Measurements from ENCODE around the gene AIG1. TPM values are rescaled to one million over a fixed set of nuclear protein-coding genes. Genes with fewer than 3 reads are reported as not detected.
"Not testable (repeated sequence)": the region's sequence is repeated elsewhere in the genome, so short reads cannot be mapped to it uniquely, and the experiment has no call there.

Gene AIG1
- 100 to 1,000 TPM in 2 of 3 donors, 10 to 100 TPM in 1; 99.9 to 116 (median 112) TPM for polyA plus RNA-seq (ENCODE audit: insufficient read length in 3 of 3)

GRCh38 chr6:143060806-143061596 lies at the start of gene AIG1:
Gene AIG1 (plus strand): TSS chr6:143060889. CDS start chr6:143060926, 37 bp downstream.
- peak; percentile 49 to 70 (median 55) for DNase-seq (ENCODE audit: low read depth in 3 of 3, low spot score in 2 of 3)

- no peak for DNase-seq (ENCODE audit: low read depth in 3 of 3, low spot score in 2 of 3)
Measured at GRCh38 chr6:143014764-143015163, 45.9 kb upstream of the AIG1 start.

- no peak for DNase-seq (ENCODE audit: low read depth in 3 of 3, low spot score in 2 of 3)
Measured at GRCh38 chr6:143015300-143015706, 45.4 kb upstream of the AIG1 start.

- DNase-seq (ENCODE audit: low read depth in 3 of 3, low spot score in 2 of 3), result no peak
Measured at GRCh38 chr6:143018955-143019354, 41.7 kb upstream of the AIG1 start.

GRCh38 chr6:143020862-143021261 lies 39.8 kb upstream of the AIG1 start:
- not testable (repeated sequence) for DNase-seq (ENCODE audit: low read depth in 3 of 3, low spot score in 2 of 3)

DNA sequence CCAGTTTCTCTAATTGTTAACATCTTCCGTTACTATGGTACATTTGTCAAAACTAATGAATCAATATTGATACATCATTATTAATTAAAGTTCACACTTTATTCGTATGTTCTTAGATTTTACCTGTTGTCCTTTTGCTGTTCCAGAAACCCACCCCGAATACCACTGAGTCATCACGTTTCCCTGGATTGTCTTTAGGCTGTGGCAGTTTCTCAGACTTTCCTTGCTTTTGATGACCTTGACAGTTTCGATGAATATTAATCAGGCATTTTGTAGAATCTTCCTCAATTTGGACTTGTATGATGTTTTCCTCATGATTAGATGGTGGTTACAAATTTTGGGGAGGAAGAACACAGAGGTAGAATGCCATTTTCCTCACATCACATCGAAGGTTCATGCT lies 39.1 kb upstream of the AIG1 start:
- no peak for DNase-seq (ENCODE audit: low read depth in 3 of 3, low spot score in 2 of 3)

DNA sequence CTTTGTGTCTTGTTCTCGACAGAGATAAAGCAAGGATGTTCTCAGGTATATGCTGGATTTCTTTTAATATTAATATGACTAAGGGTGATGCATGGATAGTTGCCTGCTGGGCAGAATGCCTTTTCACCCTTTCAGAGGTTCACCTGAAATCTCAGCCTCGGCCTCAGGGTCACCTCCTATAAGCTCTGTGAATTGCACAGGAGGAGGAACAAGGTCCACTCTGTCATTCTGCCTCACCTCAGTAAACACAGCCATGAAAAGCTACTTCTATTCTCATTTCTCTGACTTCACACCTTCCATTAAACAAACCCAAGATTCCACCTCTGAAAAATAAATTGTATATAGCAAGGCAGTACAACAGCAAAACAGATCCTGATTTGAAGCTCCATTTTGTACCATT lies 38.1 kb upstream of the AIG1 start:
- no peak for DNase-seq (ENCODE audit: low read depth in 3 of 3, low spot score in 2 of 3)

GRCh38 chr6:143023695-143024094 lies 37.0 kb upstream of the AIG1 start:
- no peak for DNase-seq (ENCODE audit: low read depth in 3 of 3, low spot score in 2 of 3)

- DNase-seq (ENCODE audit: low read depth in 3 of 3, low spot score in 2 of 3), result no peak
Measured at GRCh38 chr6:143024977-143025376, 35.7 kb upstream of the AIG1 start.

DNA sequence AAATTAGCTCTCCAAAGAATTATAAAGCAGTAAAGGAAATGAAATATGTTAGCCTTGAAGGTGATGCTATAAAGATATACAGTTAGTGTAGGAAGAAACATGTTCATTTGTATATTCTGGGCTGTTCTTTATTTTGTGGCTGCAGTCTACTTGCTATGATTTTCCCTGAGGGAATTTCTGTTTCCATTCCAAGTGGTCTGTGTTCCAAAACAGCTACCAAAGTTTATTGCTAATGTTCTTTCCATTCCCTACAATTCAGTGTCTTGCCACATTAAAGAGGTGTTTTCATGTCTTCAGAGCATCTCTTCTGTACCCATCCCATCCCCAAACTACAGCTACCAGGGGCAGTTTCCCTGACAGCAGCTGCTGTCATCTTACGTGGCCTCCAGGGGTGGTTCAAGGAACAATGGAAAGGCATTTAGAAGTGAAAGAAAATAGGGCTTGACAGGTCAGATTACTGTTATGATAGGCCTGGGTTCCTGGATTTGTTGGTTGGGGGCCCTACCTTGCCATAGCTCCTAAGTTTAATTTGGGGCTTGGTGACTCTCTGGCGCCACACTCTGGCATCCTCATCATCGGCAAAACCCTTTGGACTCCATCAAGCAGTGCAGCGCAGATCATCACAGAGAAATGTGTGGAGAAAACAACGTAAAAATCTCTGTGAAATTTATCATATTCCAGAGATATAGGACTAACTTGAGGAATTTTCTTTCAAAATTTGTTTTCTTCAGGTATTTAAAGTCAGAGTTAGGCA lies 33.8 kb upstream of the AIG1 start:
- no peak for DNase-seq (ENCODE audit: low read depth in 3 of 3, low spot score in 2 of 3)

- no peak for DNase-seq (ENCODE audit: low read depth in 3 of 3, low spot score in 2 of 3)
Measured at GRCh38 chr6:143034689-143035334, 25.9 kb upstream of the AIG1 start.

- no peak for DNase-seq (ENCODE audit: low read depth in 3 of 3, low spot score in 2 of 3)
Measured at GRCh38 chr6:143037470-143037869, 23.2 kb upstream of the AIG1 start.

- DNase-seq (ENCODE audit: low read depth in 3 of 3, low spot score in 2 of 3), result no peak
Measured at GRCh38 chr6:143038833-143039232, 21.9 kb upstream of the AIG1 start.

DNA sequence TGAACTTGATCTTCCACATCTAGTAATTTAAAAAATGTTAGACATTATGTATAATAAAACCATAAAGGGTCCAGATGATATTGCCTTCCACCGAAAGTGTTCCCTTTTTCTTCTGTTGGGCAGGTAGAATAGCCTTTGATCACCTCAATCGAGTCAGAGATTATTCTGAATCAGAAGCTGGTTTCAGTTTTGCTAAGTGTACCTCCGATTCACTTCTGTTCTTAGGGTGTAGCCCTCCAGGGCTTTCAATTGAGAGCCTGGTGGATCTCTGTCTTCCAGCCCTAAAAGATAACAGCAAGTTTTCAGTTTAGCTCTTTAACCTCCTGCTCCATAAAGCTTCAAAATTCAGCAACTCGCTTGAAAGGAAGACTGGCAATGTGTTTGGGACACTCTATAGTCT lies 21.1 kb upstream of the AIG1 start:
- no peak for DNase-seq (ENCODE audit: low read depth in 3 of 3, low spot score in 2 of 3)

DNA sequence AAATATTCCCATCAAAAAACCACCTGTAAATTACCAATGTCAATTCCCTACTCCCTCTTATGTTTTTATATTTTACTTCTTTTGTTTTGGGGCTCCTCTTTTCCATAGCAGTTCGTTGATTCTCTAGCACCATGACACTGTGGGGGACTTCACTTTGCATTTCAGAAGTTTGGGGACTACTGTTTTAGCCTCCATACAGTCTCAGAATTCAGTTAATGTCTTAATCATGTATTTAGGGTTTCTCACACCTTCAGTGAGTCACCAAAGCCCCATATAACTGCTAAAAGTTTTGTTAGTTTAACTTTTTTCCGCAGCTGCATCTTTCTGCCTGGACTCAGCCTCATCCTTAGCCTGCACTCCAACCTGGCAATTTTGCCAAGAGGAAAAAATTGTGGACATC lies 20.7 kb upstream of the AIG1 start:
- DNase-seq (ENCODE audit: low read depth in 3 of 3, low spot score in 2 of 3), result no peak

DNA sequence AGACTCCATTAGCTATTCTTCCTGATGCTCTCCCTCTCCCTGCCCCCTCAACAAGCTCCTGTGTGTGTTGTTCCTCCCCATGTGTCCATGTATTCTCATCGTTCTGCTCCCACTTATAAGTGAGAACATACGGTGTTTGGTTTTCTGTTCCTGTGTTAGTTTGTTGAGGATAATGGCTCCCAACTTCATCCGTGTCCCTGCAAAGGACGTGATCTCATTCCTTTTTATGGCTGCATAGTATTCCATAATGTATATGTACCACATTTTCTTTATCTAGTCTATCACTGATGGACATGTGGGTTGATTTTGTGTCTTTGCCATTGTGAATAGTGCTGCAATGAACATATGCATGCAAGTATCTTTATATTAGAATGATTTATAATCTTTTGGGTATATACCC lies 16.3 kb upstream of the AIG1 start:
- not testable (repeated sequence) for DNase-seq (ENCODE audit: low read depth in 3 of 3, low spot score in 2 of 3)

DNA sequence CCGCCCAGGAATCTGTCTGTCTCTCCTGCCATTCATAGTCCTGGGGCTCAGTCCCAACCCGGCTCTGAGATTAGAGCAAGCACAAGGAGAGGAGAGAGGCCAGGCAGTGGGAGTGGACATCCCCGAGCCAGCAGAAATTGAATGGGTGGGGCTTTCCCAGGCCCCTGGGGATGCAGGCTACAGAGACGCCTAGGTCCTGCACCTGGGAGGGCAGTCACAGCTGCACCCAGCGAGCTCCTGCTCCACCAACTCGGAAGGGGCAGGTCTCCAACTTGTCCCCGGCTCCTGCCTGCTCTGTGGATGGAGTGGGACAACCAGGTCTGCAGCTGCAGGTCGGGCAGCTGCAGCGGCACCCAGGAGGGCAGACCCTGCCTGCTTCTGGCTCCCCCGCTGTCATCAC lies 11.1 kb upstream of the AIG1 start:
- no peak for DNase-seq (ENCODE audit: low read depth in 3 of 3, low spot score in 2 of 3)

DNA sequence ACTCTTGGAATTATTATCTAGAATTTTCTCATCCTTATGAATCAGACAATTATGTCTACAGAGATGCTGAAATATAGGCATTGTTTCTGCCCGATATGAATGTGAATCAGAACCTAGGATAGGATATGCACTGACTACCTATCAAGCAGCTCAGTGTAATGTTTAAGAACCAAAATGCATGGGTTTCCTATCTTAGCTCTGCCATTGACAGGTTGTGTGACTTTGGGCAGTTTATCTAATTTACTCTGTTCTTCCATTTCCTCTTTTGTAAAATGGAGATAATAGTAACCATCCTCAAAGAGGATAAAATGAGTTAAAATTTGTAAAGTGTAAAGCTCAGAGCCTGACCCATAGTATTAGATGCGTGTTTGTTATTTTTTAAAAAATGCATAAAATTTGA lies 10.2 kb upstream of the AIG1 start:
- DNase-seq (ENCODE audit: low read depth in 3 of 3, low spot score in 2 of 3), result no peak

- DNase-seq (ENCODE audit: low read depth in 3 of 3, low spot score in 2 of 3), result no peak
Measured at GRCh38 chr6:143052282-143052681, 8.4 kb upstream of the AIG1 start.

GRCh38 chr6:143053856-143054255 lies 6.8 kb upstream of the AIG1 start:
- no peak for DNase-seq (ENCODE audit: low read depth in 3 of 3, low spot score in 2 of 3)

GRCh38 chr6:143054329-143054728 lies 6.4 kb upstream of the AIG1 start:
- no peak for DNase-seq (ENCODE audit: low read depth in 3 of 3, low spot score in 2 of 3)
